Stimulated activated CD8-positive, alpha-beta memory T cell treated with anti-CD3 and anti-CD28 coated beads, Interleukin-7, amount 100 ng/mL, for 4 hours (primary cell): Measurements from ENCODE around the gene SPTLC2.

Experiments used
- DNase-seq, 2 donors: peaks; one replicate each; pipeline ENCODE4 v3.0.0-alpha.2; 2020; ENCODE audit warnings: low read depth in 2 of 2

SPTLC2 gene

GRCh38 chr14:77469539-77469938 lies 146.9 kb downstream of the SPTLC2 start:
- no peak for DNase-seq

- no peak for DNase-seq
Observed at GRCh38 chr14:77469067-77469505, 147.4 kb downstream of the SPTLC2 start.

DNA sequence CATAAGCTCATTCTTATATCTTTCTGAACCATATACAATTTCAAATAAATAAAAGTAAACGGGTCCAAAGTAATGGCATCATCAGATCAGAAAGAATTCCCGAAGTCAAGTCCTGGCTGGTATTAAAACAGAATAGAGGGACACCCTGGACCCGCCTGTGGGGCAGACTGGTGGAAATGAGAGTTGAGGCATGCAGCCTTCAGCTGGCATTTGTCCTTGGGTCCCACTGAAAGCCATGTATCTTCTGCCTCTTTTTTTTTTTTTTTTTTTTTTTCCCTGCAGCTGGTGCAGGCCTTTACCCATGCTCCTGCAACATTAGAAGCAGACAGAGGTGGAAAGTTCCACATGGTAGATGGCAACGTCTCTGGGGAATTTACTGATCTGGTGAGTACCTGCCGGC lies 148.6 kb downstream of the SPTLC2 start:
- DNase-seq, result no peak

DNA sequence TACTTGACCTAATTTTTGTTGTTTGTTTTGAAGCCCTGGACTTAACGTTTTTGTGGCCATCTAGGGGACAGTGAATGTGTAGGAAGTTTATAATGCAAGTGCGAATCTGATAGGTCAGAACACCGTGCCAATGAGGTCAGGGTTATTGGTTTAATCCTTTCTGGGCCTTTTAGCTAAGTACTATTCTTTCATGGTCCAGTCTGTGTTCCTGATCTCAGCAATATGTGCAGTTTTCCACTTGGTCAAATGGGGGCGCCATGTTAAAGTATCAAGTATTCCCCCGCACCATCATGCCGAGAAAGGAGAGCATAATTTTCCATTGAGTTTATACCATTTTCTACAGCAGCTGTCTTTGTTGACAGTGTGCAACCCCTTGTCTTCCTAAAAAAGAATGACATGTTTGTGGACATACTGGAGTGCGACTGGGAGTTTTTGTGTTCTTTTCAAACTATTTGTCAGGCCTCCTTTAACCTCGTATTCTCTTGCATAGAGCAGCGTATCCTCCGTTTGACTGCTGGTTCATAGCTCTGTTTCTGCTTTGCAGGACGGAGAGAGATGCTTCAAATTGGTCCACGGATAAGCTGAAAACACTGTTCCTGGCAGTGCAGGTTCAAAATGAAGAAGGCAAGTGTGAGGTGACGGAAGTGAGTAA lies 157.2 kb downstream of the SPTLC2 start:
- peak; percentile 17 to 25 for DNase-seq

GRCh38 chr14:77458249-77458950 lies 158.0 kb downstream of the SPTLC2 start:
- peak; percentile 2 to 12 for DNase-seq

DNA sequence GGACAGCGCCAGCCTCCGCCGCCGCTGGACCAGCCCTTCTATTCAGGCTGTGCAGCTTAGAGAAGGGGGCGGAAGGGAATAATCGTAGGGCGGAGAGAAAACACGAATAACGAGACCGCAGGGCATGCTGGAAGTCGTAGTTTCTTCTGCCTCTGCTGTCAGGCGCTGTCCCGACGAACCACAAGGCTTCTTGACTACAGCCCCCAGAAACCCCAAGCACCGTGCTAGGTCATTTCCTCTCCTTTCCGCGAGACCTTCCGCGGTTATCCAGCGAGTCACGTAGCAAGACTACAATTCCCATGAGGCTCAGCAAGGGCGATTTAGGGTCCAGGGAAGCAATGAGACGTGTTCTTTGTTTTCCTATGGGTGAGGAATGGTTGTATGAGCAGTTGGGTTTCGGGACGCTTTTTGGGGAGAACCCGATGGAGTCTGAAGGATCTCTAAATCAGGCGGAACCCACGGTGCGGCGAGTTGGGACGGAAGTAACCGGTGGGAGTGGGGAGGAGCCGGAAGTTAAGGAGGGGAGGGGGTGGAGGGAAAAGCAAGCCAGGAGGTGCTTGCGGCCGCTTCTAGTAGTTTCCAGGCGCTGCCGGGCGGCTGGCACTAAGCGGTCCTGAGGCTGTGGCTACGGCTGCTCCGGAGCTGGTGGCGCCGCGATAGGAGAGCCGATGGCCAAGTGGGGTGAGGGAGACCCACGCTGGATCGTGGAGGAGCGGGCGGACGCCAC lies 158.8 kb downstream of the SPTLC2 start, which contains the start of the genes AHSA1 and VIPAS39:
Gene AHSA1 (plus strand): TSS at position 572 of the 727 bp plus-strand sequence. CDS start 97 bp downstream, at position 669.
Gene VIPAS39 (minus strand): TSS at position 80 of the 727 bp plus-strand sequence. CDS start 3,499 bp downstream, outside the sequence.
- peak; percentile 92 to 95 for DNase-seq

DNA sequence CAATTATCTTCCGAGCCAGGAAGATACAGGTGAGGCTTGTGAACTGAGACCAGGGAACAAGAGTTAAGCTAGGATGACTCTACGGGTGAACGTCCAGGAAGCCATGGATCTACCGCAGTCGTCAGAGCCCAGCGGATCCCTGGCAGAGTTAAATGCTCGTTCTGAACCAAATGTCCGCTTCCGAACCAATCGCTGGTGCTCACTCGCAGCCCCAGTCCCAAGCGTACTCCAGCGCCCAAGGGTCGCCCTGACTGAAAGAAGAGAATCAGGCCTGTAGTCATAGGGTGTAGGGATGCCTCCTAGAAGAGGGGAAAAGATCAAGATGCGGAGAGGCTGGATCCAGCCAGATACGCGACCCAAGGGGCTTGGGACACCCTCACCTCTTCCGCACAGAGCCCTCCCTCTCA lies 159.3 kb downstream of the SPTLC2 start:
- DNase-seq, result peak in 1 of 2 donors; percentile 3
